NK-92 (cell line): ENCODE measurements around the gene TEX2.
"Not testable (repeated sequence)": the region's sequence is repeated elsewhere in the genome, so short reads cannot be mapped to it uniquely, and the experiment has no call there.

Experiments used
- DNase-seq: peaks from one replicate; lab custom pipeline; 2025; ENCODE audit not compliant: unreplicated experiment; lab: John Stamatoyannopoulos, UW

TEX2 gene

DNA sequence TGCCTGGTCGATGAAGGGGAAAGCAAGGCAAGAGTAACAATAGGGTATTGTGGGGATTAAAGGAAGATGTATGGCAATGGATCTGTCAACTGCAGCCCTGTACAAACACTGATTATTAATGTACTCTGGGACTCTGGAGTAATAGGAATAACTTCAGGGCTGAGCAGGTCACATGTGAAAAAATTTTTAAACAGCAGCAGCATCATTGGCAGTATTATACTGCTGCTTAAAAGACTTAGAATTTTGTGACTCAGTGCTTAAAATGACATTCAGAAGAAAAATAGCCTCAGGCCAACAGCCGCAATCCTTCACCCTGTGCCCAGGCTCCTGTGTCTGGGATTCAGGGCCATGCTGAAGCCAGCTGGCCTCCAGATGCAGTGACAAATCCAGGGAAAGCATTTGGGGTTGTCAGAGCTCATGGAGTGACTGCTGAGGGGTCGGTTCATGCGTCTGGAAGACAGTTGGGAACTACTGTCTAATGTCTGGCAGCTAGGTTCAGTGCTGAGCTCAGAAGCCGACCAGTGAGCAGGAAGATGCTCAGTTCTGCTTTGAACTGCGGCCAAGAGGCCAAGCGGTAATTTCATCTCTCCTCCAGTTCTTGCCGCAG, 22.2 kb downstream of the TEX2 start:
- DNase-seq = no peak

DNA sequence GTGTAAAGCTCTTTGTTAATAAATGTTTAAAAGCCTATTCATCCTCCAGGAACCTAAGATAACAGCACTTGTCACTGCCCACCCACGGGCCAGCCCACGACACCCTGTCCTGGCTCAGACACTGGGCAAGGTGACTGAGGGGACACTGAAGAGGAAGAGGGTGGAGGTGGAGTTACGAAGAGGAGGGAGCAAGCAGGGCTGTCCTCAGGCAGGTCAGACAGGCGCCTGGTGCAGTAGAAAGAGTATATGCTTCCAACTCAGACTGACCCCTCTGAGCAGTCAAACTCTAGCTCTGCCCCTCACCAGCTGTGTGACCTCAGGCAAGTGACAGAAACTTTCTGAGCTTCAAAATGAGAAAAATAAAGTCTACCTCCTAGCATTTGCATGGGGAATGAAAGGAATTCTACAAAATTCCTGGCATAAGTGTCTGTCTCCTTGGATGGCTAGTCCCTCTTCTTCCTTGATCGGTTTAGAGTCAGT, 22.8 kb downstream of the TEX2 start:
- no peak for DNase-seq

DNA sequence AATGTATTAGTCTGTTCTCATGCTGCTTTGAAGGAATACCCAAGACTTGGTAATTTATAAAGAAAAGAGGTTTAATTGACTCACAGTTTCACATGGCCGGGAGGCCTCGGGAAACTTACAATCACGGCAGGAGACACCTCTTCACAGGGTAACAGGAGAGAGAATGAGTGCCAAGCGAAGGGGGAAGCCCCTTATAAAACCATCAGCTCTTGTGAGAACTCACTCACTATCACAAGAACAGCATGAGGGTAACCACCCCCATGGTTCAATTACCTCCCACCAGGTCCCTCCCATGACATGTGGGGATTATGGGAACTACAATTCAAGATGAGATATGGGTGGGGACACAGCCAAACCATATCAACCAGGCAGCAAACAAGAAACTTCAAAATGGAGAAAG, 24.6 kb downstream of the TEX2 start:
- not testable (repeated sequence) for DNase-seq

DNA sequence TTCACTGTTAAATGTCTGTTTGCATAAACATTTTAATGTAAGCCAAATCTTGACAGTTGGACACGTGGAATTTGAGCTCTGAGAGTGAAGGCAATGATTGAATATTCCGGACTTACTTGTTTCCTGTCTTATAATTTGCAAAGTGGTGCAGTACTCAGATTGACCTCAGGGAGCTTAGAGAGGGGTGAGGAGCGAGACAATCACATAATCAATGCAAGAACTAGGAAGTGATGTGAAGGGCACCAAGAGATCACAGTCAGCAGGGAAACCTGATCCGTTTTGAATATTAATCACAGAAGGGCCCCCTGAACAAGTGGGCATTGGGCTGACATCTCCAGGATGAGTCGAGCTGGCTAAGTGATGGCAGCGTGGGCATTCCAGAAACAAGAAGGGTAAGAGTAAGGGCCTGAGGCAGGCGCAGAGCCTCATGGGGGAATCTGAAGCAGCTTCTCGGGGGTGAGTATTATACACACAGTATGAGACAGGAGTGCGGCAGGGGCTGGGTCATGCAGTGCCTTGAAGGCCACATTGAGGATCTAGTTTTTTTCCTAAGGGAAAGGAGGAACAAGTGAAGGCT, 26.1 kb downstream of the TEX2 start:
- no peak for DNase-seq

DNA sequence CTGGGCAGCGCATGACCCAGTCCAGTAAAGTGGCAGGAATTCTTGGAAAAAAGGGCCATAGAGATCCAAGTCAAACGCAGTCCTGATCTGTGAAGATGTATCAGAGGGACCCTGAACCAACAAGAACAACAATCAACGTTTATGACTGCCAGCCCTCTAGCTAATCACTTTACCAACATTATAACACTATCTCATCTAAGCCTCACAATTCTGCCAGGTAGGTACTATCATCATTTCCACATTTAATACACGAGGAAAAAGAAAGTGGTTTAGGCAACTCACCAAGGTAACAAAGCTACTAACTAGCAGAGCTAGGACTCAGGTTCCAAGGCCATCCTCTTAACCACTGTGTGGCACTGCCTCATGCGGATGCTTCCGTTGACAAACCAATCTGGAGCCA, 28.1 kb downstream of the TEX2 start:
- DNase-seq = no peak

DNA sequence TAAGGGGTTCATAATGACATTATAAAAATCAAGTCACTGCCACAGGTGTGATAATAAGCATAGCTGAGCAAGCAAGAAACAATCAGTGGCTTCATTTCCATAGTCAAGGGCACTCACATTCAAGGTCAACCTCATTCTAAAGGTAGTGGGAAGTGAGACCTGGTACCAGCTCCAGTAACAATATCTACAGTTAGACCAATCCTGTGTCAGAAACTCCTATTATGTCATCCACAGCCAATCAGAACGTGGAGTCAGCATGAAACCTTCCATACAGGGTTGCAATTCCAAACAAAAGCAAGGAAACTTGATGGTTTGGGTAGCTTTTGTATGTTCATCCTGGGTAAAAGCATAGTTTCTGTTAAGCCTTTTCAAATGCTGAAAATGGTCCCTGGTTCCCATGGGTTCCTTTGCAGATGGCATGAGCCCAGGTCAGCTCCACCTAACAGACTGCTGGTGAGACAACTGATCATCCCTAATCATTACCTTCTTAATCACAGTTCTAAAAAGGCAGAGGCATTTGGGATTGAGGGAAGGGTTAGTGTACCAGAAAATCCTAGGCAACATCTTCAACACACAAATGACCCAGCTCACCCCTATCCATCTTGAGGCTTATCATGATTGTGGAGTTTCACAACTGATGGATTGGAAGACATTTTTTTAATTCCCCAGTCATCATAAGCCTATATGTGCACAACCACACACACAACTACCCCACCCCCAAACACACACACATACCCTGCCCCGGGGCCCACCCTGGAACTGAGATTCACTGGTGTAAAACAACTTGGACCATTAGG, 30.4 kb downstream of the TEX2 start:
- DNase-seq = no peak

DNA sequence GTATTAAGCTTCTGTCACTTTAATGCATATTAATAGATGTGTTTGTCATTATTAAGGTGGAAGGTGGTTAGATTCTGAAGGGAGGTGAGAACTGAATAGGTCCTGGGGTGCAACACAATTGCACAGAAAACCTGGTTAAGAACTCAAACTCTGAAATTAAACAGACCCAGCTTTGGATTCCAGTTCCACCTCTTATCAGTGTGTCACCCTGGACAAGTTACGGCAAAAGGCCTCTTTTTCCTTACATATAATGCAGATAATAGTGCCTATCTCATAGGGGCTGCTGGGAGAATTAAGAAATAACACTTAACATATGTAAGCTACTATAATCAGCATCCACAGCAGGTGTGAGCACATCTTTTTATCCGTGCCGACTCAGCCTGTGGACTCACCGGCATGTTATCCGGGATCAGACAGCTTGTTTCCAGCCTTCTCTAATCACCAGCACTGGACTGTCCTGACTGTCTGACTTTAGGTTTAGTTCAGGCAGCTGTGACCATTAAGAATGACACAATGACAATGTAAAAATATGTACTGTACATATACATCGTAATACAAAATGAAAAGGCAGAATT, 31.4 kb downstream of the TEX2 start:
- DNase-seq = no peak

DNA sequence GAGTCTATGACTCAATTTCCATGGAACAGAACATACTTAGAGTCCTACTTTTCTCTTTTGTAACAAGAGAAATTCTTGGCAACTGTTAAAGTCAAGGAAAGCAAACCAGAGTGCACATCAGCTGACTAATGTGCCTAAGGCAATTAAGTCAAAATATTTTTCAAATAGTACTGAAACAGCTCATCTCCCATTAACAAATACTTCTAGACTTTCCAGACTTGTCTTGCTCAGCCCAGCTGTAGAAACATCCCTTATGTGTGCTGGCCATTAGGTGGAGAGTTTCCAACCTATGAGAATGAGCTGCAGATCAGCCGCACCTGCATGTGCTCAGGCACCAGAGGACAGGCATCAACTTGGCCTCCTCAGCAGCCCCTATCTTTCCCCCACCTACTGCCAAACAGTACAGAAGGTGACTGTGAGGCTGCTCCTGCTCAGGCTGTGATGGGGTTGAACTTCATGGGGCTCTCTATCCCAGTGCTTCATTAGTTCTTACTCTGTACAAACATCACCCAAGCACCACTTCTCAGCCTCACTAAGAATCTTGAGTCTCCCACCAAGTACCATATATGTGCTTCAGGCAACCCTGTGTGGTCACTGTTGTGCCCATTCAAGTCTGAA, 32.2 kb downstream of the TEX2 start:
- no peak for DNase-seq

DNA sequence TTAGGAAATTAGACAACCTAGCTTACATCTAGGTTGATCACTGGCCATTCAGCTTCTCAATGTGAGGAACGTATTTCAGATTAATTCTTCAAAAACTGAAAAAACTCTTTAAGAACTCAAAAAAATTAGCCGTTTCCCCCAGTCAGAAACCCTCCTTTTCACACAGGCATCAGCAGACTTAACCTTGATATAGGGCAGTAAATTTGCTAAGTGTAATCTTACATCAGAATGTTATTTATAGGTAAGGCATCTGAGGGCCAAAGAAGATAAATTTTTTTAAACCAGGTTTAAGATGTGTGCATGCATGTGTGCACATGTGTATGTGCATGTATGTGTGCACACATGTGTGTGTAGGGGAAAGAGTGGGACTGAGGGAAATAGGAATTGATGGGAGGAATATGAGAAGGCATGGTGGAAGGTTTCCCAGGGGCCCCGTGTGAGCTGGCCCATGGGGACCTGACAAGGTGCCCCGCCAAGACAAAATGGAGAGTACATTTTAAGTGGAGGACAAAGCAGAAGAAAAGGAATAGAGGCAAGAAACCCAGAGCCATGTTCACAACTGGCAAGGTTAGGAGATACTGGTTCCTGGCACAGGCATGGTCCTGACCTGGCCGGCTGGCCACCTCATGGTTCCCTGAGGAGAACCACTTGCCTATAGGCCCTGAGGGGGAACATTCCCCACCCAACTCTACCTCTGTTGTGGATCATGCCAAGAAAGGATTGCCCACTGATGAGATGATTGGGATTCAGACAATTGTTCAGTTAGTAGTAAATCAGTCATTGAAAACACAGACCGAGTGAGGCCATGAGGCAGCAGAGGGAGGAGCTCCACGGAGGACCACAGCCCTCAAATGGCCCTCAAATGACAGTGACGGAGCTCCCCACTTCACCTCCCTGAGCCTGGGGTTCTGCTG, 33.0 kb downstream of the TEX2 start:
- DNase-seq = no peak

DNA sequence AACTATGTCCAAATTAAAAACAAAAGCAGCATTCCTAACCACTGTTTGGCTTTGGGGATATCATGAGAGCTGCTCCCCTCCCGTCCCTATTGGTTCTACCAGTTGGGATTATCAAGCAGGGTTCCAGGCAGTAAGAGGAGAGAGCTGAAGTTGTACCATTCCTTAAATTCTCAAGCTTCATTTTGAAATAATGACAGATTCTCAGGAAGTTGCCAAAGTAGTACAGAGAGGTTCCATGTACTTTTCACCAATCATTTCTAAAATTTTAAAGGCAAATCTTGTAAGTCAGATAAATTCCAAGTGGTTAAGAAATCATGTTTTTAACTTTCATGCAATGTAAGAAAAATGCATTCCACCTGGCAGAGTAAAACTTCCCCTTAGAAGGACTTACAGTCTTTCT, 36.9 kb downstream of the TEX2 start:
- no peak for DNase-seq

DNA sequence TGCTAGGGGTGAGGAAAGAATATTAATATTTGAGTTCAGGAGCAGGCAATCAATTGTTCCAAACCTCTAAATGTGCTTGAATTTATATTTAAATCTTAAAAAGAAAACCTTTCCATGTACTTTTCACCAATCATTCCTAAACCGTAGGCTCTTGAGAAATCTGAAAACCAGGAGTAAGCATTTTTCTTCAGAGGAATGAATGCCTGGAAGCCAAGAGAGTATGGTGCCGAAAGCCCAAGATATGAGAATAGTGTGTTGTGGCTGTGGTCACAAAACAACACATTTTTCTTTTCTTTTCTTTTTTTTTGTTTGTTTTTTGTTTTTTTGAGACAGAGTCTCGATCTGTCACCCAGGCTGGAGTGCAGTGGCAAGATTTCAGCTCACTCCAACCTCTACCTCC, 37.6 kb downstream of the TEX2 start:
- no peak for DNase-seq

DNA sequence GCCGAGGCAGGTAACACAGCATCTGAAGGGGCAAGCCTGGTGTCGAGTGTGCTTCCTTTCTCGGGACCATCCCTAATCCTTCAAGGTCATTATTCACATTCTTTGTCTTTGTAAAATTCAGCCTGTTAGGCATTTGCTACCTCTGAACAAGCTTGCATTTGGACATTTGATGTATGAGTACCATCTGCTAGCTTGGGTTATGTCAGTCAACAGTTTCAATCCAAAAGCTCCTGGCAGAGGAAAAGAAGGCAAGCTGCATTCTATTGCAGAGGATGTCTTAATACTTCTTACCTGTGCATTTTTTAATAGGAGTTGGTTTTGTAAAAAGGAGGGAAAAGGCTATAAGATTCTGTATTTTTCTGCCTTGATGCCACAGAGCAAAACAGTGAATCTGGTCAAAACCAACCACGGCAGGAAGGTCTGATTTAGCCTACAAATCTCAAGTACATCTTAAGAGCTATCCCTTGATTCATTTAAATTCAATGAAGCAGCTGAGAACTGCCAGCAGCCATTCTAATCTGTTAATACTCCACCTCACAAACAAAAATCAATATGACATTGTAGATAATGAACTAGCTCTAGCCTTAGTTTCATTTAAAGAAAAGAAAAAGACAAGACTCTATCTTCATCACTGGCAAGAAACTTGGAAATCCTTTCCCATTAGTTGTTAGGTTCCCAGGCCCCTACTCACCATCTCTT, 39.0 kb downstream of the TEX2 start:
- no peak for DNase-seq

DNA sequence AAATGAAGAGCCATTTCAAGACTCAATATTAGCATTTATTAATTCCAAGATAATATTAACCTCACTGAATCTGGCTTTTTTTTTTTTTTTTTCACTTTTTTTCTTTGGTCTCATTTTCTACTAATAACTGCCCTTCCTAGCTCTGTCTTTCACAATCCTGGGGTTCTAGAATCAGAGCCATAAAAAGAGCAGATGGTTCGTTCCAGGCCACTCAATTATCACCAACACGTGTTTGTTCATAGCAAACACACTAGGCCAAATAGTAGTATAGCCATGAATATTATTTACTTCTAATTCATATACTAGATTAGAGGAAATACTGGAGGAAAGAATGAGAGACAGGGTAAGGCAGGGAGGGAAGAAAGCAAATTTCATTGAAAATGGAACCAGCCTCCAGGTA, 39.8 kb downstream of the TEX2 start:
- DNase-seq = no peak

DNA sequence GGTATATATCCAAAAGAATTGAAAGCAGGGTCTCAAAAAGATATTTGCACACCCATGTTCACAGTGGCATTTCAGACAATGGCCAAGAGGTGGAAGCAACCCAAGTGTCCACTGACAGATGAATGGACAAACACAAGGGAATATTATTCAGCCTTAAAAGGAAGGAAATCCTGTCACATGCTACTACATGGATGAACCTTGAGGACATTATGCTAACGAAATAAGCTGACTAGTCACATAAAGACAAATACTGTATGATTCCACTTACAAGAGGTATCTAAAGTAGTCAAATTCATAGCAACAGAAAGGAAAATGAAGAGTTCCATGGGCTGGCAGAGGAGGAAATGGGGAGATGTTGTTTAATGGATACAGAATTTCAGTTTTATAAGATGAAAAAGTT, 41.4 kb downstream of the TEX2 start:
- DNase-seq = no peak

DNA sequence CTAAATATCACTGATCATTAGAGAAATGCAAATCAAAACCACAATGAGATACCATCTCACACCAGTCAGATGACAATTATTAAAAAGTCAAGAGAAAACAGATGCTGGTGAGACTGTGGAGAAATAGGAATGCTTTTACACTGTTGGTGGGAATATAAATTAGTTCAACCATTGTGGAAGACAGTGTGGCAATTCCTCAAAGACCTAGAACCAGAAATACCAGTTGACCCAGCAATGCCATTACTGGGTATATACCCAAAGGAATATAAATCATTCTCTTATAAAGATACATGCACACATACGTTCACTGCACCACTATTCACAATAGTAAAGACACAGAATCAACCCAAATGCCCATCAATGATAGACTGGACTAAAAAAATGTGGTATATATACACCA, 42.5 kb downstream of the TEX2 start:
- DNase-seq = not testable (repeated sequence)

DNA sequence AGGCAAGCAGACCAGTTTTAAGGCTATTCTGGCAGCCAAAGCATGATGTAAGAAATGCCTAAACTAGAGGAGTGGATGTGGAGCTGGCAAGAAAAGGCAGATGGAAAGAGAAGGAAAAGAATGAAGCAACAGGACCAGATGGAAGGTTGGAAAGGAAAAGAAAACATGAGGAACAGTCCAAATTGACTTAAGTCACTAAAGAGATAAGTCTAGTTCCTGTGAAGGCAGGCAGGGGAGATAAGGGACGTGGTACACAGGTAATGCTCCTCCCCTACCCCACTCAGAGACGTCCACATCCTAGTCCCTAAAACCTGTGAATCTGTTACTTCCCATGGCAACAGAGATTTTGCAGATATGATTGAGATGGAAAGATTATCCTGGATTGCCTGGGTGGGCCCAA, 43.5 kb downstream of the TEX2 start:
- DNase-seq = no peak

DNA sequence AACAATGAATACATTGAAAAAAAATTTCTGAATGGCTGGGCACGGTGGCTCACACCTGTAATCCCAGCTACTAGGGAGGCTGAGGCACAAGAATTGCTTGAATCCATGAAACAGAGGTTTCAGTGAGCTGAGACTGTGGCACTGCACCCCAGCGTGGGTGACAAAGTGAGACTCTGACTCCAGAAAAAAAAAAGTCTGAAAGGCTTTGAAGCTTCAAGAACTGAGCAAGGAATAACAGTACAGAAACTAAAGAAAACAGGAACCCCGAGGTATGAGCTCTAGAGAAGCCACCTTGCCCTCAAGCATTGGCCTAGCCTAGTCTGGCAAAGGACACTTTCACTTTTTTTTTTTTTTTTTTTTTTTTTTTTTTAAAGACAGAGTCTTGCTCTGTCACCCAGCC, 45.0 kb downstream of the TEX2 start:
- no peak for DNase-seq

DNA sequence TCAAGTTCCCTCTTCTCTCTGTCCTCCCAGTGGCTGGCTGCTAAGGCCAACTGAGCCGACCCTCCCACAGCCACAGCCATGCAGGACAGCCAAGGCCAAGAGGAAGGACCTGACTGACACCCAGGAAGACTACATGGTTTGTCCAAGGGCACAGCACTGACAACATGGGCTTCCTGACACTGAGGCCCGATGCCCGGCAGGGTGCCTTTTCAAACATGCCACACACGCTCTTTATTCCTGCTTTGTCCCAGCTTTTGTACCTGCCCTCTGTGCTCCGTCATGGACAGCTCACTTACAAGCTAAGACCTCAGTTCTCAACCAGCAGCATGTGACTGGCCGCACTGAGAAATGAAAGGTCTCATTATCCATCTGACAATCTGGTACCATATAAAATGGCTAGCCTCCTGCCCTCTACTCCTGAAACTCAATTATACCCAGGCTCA, 45.8 kb downstream of the TEX2 start:
- no peak for DNase-seq

DNA sequence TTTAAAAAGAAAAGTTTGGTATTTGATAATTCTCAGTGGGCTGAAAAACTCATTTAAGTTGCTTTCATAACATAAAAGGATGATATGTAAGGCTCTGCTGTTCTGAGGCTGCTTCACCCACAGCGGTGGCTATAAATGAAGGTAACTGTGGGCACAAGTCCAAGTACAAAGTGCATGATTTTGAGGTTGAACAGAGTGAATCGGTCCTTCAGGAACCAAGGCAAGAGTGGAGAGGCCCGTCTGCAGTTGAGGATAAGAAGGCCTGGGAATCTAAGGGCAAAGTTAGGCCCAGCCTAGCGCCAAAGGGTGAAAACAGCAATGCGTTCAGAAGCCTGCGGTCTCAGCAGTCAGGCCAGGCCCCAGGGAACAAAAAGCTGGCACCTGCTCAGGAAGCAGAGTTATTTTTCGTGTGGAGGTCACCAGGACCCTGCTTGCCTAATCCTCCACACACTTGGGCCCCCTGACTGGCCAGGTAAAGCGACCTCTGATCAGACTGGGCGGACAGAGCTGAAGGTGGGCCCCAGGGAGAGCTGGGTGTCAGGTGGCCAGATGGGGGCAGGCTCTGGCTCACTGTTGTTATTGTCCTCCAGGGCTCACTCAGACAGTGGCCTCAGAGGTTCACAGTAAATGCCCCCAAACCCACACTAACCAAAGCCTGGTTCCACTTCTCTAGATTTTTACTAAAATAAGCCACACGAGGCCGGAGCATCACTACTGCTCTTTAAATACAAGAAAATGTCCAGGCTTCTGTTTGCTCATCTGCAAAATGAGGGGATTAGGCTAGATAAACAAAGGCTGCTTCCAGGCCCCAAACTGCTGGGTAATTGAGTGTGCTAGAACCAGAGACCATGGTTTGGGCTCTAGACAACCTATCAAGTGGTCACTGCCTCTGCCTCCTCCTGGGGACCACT, 46.5 kb downstream of the TEX2 start:
- DNase-seq = no peak
